Measurements from ENCODE around the gene LRCOL1. TPM values are rescaled to one million over a fixed set of nuclear protein-coding genes. Genes with fewer than 3 reads are reported as not detected.

Gene LRCOL1
- not detected for polyA plus RNA-seq (2013, experiment 1 of 2; ENCODE audit: insufficient read length)
- not detected for polyA plus RNA-seq (2013, experiment 2 of 2; ENCODE audit: insufficient read length)

DNA sequence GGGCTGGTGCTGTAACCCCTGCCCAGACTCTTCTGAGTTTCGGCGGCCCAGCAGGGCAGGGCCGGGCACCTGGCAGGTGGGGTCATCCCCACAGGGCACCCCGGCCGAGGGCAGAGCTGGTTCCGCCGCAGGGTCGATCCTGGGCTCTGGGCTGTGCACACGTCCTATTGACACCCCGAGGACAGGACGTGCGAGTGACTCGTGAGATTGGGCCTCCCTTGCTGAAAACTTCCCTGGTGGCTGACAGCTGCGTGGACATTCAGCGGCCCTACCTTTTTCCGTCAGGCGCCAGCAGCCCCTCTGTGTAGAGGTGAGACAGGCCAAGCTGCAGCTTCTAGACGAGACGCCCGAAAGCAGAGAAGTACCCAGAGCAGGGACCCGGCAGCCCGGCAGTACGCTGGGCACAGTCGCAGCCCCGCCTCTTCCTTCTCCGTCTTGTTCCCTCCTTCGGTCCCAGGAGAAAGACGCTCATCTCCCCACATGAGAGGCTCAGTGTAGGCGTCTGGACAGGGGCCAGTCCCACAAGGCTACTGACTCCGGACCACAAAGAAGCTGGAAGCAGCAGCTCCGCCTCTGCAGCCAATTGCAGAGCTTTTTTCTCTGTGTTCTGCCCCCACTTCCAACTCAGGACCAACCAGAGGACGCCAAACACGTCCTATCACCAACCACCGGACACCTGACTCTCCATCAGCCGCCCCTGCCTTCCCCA is at the start of gene LRCOL1:
LRCOL1 (minus strand) TSS at position 532 of the 709 bp plus-strand sequence. CDS start 4,331 bp downstream, outside the sequence.
- DNase-seq = peak; percentile 76

DNA sequence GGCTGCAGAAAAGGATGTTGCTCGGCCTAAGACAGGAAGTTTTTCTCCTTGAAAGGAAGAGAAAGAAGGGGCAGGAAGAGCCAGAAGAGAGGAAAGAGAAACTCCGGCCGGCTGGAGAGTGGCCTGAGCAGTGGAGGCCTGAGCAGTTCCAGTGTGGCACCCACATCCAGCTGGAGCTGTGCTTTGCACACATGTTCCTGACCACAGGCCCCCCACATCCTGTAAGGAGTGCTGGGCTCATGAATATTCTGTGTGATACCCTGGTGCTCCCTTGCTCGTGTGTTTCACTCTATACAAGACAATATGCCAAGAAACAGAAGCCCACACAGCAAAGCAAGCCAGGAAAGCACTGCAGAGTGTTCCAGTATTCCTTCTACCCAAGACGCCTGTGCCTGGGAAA is 49.7 kb upstream of the LRCOL1 start:
- no peak for DNase-seq

DNA sequence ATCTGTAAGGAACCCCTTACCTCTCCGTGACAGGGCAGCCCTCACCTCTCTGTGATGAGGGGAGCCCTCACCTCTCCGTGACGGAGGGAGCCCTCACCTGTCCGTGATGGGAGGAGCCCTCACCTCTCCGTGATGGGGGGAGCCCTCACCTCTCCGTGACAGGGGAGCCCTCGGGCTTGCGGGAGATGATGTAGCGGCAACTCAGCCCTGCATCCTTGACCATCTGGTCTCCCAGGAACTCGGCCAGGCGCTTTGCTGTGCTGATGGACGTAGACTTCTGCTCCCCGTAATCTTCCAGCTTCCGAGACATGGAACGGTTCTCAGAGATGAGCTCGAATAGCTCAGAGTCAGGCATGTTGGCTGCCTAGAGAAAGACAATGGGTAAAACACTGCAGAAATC is 48.8 kb upstream of the LRCOL1 start:
- DNase-seq = no peak

DNA sequence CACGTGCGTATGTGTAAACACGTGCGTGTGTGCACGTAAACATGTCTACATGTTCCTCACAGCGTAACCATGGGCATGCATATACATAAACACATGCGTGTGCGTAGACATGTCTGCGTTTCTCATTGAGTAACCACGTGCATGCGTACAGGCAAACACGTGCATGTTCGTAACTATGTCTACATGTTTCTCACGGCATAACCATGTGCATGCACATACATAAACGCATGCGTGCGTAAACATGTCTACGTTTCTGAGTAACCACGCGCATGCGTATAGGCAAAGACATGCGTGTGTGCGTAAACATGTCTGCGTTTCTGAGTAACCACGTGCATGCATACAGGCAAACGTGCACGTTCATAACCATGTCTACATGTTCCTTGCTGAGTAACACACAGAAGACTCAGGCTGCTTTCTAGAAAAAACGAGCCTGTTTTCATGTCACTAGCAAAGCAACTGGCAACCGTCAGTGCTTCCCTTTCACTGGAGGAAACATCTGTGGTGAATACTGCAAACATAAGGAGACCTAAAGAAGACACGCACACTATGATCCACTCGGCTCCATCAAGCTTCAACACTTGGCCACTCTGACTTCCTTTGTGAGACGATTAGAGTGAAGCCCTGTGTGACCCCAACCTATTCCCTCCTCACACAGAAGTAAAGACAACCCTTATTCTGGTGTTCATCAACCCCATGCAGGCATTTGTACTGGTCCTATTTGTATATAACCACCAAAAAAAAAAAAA is 47.9 kb upstream of the LRCOL1 start:
- DNase-seq = no peak

DNA sequence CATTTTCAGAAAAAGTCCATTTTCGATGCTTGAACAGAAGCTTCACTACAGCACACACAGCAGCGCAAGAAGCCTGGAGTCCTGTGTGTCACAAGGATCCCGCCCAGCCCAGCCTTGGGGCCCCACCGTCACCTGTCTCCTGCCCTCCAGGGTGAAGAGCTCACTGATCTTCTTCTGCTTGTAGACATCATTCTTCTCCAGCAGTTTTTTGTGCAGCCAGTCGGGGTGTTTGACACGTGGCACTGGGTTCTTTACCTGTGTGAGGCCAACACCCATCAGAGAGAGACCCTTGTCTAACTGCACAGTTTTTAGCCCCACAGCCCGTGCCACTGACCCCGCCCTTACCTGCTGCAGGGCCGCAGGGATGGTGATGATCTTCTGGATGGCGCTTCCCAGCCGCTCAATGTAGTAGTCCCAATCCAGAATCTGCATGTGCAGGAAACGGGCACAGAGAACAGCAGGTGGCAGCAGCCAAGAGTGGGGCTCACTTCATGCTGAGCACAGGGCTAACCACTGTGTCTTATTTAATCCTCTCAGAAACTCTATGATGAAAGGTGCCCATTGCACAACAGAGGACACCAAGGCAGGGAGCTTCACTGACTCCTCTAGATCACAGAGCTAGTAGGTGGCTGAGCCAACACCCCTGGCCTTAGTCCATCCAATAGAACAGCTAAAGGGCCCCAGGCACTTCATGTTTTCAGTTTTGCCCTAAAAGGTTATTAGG is 46.8 kb upstream of the LRCOL1 start:
- DNase-seq = no peak

DNA sequence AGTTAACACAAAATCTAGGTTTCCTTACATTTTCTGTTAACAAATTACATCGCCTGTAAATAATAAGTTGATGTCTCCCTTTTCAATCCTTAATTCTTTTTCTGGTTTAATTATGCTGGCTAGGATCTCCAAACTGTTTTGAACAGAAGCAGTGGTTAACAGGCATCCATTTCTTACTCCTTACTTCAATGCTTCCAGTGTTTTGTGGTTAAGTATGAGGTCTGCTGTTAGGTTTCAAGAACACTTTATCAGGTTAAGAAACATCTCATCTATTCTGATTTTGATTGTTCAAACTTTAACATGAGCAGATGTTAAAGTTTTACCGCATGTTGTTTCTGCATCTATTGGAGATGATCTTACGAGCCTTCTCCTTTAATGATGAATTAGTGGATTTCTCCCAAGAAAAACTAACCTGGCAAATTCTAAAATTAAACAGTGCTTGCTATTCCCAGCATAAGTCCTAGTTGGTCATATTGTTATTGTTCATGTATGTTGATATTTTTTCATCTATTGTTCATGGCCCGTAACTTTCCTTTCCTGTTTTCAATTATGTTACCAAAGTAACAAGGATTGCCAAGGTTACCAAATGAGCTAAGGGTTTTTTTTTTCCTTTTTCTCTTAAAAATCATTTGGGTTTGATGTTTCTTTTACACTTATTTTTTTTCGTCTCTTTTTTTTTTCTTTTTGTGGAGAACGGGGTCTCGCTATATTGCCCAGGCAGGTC is 43.3 kb upstream of the LRCOL1 start:
- no peak for DNase-seq

DNA sequence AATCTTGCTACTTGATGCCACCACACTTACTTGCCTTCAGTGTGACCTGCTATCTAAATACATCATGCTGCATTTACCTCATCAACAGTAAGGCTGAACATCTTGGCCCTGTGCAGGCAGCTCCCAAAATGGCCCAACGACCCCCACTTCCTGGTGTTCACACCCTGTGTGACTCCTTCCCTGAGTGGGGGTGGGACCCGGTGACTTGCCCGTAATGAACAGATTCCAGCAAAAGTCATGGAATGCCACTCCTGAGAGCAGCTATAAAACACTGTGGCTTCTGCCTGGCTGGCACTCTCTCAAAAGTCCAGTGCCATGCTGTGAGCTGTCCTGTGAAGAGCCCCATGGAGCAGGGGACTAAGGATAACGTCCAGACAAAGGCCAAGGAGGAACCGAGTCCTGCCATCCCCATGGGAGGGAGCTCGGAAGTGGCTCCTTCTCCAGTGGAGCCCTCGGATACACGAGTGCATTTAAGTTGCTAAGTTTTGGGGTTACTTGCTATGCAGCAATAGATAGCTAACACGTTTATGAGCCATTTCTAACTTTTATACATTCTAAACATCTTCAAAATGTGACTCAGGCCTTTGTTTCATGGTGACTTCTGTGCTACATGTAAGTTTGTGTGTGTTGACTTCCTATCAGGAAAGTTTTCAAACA is 41.2 kb upstream of the LRCOL1 start:
- no peak for DNase-seq

DNA sequence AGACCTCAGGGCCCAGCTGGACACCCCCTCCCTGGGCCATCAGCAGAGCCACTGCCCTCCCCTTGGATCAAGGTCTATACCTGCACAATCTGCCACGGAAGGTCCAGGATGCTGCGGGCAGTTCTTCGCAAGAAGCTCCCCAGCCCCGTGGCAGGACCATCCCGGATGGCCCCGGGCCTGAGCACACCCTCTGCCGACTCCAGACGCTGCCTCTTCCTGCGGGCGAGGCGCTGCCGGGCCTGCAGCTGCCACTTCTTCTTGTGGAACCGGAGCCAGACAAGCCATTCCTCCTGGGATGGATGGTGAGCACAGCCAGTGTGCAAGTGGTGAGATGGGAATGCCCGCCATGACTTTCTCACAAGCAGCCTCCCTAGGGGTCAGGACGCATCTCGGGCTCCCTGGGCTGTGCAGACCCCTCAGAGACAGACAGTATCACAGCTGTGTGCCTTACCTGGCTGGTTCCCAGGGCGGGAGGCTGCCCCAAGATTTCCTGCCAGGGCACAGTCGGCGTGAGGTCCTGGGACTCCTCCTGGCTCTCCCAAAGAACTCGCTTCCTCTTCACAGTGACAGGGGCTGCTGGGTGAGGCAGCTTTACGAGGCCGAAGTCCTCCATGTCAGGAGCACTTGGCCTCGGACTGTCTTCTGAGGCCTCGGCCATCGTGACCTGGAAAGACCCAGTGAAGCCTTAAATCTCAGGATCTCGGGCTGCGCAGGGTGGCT is 39.0 kb upstream of the LRCOL1 start:
- no peak for DNase-seq

DNA sequence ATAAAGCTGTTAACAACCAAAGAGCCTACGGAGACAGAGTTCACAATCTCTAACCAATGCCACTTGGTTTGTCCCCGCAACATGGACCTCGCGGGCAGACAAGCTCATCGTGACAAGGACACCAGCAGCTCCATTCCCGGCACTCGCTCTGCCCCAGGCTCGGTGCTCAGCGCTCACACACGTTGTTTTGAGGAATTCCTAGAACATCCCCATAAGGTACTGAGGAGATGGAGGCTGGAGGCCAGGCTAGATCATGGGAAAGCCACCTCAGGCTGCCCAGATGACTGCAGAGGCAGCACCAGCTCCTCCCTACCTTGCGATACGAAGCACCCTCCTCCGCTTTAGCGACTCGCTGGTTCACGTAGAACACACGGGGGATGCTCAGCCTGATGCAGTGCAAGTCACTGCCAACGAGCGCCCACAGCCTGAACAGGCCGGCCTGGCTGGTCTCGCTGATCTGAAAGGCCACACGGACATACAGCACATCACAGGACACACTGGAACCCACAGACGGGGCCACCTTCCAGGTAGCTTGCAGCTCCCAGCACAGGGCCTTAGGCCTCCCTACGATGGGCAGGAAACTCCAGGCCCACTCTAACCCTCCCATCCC is 38.3 kb upstream of the LRCOL1 start:
- DNase-seq = no peak

DNA sequence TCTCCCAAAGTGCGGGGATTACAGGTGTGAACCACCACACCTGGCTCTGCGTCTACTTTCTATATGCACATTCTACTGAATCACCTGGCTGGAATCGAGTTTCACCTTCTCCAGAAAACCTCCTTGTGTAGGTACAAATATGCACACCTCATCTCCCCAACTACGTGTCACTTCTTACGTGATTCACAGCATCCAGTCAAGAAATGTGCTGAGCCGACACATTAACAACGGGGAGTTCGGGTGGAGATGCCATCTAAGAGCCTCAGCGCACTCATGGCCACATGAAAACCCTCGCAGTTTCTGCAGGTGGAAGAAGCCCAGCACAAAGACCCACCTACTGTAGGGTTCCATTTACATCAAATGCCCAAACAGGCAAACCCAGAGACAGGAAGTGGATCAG is 37.5 kb upstream of the LRCOL1 start:
- no peak for DNase-seq

DNA sequence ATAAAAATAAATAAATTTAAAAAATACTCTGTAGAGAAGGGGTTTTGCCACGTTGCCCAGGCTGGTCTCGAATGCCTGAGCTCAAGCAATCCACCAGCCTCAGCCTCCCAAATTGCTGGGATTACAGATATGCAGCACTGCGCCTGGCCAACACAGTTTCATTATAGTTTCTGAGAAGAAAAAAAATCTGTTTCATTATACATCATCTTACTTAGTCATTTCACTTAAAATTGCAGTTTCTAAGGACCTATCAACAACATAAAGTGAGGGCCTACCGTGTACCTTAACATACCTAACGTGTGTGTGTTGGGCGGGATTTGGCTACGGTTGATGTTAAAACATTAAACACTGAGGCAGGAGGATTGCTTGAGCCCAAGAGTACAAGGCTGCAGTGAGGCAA is 36.5 kb upstream of the LRCOL1 start:
- no peak for DNase-seq

DNA sequence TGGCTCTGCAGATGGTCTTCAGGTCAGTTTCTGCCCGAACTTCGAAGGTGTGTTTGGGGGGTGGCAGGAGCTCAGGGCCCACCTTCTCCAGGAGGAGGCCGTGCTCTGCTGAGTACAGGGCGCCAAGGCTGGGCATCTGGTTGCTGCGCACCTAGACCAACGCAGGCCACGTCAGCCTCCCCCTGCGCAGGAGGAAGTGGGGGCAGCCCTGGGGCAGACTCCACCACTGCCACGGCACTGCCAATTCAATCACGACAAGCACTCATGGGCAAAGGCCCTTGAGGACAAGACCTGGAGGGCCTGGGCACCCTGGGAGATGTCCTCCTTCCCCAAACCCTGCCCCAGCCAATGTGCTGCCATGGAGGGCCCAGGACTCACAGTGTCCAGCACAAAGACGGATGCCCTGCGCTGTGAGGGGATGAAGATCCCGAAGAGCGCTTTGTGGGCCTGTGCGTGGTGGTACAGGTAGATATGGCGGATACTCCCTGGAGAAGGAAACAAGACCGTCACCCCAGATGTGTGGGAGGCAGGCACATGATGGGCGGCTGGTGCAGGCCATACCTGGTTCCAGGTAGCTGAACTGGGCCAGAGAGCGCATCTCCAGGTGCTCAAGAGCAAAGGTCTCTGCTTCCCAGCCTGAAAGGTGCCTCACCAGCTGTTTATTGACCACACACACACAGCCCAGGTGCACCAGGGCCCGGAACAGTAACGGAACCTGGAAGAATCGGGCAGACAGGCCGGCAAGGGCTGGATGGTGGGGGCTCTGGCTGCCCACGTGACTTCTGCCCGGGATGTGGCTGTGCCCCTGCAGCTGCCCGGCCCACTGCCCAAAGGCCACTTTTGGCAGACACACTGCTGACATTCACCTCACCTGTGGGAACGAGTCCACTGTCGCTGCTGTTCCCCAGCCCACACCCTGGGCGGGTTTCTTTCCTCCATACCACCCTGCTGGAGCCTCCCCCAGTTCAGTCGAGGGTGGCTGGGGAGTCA is 32.8 kb upstream of the LRCOL1 start:
- no peak for DNase-seq

DNA sequence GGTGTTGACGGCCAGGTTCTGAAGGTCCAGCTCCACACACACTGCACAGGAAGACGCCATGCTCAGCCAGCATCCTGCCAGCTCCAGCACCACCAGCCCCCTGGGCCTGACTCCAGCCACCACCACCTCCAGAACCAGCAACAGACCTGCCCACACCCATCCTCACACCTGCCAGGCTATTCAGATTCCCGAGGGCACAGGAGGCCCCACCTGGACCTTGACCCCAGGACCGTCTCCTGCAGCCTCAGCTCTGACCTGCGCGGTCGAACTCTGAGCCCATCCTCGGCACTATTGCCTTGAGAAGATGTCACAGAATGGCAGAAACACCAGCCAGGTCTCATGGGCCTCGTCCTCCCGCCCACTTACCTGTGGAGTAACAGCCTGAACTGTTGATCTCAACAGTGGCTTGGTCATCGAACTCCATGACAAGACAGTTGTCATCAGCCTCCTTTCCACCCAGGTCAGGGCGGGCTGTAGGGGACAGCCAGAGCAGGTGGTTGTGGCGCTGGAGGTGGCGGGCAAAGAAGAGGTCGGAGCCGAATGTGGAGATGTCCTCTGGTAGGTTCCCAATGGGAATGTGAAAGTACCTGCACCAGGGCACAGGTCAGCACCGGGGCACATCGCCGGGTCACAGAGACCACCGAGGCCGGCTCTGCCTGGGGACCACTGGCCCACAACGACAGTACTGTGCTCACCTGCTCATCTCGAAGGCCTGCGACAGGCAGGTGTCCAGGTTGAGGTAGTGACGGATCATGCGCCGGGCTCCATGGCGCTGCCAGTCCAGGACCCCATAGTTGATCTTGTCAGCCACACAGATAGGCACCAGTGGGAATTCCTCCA is 31.6 kb upstream of the LRCOL1 start:
- no peak for DNase-seq

DNA sequence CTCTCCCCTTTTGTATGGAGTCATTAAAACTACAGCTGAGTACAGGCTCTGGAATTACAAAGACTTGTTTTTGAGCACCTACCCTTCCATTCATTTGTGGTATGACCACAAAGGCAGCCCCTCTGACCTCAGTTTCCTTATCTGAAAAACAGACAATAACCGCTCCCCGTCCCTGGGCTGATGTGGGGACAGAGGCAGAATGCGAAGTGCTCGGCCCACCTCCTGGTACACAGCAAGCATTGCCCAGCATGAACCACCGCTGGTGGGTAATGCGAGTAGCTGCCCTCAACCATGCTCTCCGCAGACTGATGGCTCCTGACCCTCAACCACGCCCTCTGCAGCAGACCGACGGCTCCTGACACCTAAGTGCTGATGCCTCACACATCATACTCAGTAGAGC is 30.6 kb upstream of the LRCOL1 start:
- DNase-seq = no peak

DNA sequence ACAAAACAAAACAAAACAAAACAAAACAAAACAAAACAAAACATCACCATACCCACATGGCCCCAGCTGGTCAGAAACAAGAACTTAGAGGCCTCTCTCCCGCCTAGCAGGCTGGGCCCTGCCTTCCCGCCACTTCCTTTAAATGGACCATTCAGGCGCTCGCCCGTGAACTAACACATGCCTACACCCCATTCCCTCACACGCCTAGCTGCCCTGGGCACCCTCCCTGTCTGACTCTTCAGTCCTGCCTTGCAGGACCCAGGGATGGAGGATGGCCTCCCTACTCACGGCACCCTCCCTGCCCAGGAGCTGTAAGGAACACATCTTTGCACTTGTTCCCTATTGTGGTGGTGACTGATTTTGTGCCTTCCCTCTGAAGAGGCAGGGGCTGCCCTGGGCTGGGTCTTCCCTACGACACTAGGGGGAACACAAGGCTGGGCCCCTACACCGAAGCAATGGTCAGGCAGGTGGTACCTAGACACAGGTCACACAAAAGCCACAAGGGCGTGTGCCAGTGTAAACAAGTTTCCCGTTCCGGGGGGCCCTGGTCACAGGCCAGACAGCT is 29.7 kb upstream of the LRCOL1 start:
- DNase-seq = no peak

DNA sequence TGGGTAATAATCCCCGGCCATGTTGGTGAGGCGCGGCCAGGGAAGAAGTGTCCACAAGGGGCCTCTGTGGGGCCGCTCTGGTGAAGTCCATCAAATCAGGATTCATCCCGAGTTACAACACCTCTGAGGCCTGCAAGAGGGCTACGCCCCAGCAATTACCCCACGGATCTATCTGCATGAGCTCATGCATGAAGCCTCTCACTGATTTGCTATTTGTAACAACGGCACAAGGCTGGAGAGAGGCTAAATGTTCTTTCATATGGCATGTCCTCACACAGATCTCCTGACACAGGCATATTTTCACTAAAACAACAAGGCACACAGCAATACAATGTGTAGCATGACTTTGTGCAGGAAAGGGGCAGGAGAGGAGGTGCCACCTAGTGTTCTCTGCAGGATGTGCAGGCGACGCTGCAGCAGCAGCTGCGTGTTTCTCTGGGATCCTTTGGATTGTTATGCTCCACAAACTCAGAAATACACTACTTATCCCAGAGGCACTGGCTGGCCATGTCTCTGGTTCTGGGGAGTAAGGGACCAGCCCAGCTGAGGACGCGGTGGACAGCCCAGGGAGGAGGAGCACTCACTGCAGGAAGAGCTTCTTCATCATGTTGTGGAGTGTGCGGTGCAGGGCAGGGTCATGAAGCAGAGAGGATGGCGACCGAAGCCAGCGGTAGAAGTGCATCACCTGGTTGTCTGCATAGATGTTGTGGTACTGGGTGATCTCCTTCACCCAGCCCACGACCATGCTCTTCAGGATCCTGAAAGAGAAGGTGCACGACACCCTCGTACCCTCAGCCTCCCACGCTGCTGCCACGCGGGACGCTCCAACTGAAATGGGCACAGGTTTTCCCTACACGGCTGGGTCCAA is 28.4 kb upstream of the LRCOL1 start:
- DNase-seq = peak; percentile 38

DNA sequence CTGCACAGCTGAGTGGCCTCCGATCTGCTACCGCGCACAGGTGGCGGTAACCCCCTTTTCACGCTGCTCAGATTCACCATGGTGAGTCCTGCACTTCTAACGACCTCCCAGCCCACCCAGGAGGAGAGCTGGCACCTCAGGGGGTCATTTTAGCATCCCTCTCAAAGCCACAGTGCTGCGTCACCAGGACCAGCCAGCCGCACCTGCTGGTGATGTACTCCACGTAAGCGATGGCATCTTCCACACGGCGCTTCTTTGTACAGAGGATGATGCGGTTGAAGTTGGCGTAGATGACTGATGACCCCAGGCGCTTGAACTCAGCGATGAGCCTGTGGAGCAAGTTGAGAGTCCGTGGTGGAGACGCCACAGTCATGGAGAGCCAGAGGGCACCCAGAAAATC is 27.4 kb upstream of the LRCOL1 start:
- DNase-seq = no peak
